GM04504 (cell line): ENCODE measurements around the gene PKD1L1.
"Not testable (repeated sequence)": the region's sequence is repeated elsewhere in the genome, so short reads cannot be mapped to it uniquely, and the experiment has no call there.

ENCODE experiments used
- DNase-seq: peaks from one replicate; pipeline ENCODE4 v3.0.0-alpha.2; 2012; ENCODE audit warnings: low read depth

The PKD1L1 gene

GRCh38 chr7:47962262-47962661 lies 14.0 kb upstream of the PKD1L1 start:
- DNase-seq: no peak

DNA sequence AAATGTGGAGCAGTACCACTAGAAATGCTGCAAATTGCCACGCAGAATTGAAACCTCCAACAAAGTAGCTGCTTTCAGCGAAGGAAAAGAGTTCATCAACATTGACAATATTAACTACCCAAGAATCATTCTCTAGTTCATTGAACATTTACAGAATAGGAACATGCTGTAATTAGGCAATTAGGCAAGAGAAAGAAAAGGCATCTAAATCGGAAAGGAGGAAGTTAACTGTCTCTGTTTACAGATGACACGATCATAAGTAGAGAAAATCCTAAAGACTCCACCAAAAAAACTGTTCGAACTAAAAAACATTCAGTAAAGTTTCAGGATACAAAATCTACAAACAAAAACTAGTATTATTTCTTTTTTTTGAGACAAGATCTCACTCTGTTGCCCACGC lies 8.9 kb upstream of the PKD1L1 start:
- DNase-seq: no peak

DNA sequence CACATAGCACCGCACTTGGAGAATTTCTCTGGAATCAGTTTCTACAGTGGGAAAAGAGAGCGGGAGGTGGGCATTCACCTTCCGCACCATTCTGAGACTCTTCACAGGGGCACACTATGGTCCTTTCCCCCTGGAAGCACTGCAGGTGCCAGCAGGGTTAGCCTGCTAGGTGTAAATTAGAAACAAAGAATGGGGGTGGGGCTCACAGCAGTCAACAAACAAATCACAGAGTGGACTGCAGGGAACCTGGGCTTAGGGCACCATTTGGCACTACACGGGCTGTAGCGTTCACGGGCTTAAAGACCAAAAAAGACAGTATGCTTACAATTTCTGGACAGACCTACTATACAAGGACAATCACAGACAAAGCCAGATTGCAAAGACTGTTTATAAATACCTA lies 8.0 kb upstream of the PKD1L1 start:
- DNase-seq: no peak

DNA sequence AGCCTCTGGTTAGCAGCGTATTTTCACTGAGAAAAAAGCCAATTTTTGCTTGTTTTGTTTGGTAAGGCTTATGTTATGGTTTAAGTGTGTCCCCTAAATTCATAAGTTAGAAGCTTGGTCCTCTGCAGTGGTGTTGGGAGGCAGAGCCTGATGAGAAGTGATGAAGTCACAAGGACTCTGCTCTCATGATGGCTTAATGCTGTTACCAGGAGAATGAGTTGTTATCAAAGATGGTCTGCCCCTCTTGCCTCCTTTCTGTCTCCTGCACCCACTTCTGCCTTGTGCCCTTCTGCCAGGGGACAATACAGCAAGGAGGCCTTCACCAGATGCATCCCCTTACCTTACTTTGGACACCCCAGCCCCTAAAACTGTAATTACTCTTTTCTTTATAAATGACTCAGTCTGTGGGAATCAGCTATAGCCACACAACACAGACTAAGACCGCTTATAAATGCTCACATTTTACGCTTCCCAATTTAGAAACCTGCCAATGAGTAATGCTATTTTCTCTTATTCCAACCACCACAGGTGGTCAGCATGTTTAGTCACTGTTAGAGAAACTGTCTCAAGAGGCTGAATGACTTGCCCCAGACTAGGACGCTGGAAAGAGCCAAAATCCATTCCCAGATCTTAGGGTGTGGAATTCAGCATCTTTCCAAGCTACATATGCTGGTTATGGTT lies 6.1 kb upstream of the PKD1L1 start:
- DNase-seq: peak; percentile 44

GRCh38 chr7:47953822-47954221 lies 5.6 kb upstream of the PKD1L1 start:
- no peak for DNase-seq

DNA sequence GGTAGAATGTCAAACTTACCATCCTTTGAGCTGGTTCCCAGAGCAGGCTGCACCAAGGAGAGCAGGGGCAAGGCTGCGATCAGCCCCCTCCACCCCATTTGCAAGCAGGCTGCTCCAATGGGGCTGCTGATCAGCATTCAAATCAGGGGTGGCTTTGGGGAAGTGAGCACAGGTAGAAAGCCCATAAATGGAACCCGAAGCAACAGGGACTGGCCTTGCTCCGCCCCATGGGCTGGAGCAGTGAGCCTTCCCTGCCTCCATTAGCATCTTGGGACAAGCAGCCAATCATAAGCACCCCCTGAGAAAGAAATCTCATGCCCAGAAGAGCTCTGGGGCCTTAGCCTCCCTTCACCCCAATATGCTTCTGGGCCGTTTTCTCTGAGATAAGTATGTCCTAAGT lies 4.0 kb upstream of the PKD1L1 start:
- no peak for DNase-seq

- DNase-seq: no peak
These were observed 3.1 kb upstream of the PKD1L1 start for GRCh38 chr7:47951374-47951773.

- no peak for DNase-seq
These were observed 2.4 kb upstream of the PKD1L1 start for GRCh38 chr7:47950714-47951113.

GRCh38 chr7:47949703-47950102 lies 1.4 kb upstream of the PKD1L1 start:
- no peak for DNase-seq

DNA sequence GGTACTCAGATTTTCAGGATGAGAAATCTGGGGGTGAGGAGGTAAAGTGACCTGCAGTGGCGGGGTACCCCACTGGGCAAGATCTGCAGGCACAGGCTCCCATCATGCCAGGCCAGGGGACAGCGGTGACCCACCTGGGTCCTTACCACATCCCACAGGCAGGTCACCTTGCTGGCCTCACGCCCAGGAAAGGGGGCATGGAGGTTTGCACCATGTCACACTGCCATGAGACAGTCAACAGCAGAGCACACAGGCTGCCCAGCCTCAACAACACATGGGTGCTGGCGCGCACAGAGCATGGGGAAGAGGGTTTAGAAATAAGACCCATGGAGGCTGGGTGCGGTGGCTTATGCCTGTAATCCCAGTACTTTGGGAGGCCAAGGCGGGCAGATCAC lies 914 bp downstream of the PKD1L1 start:
- no peak for DNase-seq

DNA sequence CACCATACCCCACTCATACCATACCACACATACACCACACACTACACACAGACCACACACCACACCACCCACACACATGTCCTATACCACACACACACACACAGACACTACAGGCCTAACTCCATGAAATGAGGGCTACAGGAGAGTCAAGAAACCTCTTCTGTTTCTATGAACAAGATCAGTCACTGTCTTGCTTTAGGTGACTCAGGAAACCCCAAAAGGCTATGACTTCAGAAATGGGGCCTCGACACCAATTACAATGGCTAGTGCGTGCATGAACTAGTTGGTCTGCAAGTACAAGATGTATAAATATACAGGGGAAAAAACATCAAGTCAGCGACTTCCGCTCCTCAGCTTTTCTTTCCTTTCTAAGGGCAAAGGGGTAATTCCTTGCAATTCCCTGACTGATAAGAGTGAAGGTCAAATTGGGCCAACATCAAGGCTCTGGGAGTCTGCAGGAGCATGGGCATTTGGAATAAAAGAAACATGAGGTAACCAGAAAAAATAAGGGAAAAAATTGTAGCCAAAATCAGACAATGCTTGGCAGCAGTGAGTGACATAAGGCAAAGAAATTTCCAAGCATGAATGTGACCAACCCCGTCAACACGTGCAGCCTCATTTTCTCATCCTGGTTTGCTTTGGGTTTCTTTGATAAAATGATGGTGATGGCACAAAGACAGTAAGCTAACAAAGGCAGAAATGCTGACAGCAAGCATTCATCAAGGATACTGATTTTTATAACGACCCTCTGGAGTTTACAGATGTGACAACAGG lies 1.5 kb downstream of the PKD1L1 start:
- no peak for DNase-seq

DNA sequence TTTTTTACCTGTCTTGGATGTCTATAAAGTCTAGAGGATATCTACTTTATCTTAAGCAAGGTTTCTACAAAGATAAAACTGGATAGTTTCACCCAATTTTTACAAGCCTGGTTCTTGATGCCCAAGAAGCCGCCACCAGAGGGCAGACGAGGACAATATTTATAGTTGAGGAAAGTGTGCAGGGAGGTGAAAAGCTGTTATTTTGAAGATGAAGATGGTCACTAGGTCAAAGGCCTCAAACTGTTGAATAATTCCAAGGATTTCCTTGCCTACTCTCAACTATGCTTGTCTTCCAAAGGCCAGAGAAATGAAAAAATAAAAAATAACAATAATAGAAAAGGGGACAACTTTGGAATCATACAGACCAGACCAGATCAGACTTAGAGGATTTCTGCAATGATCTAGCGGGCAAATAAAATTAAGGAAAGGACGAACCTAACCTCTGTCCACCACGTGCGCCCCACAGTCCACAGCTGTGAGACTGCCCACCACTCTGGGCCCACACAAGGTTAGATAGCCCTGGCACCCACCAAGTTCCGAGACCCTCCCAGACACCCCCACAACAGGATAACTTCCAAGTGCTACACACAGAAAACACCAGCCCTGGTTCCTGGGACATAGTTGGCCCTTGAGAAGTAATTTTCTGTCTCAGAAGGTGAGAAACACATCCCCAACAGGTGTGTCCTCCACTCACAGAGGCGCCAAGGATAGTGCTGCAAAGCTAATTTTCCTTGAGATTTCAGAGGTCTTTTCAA lies 2.8 kb downstream of the PKD1L1 start:
- peak; percentile 35 for DNase-seq

GRCh38 chr7:47944536-47945260 lies 3.6 kb downstream of the PKD1L1 start:
- no peak for DNase-seq

- no peak for DNase-seq
These were observed 4.4 kb downstream of the PKD1L1 start for GRCh38 chr7:47943676-47944474.

DNA sequence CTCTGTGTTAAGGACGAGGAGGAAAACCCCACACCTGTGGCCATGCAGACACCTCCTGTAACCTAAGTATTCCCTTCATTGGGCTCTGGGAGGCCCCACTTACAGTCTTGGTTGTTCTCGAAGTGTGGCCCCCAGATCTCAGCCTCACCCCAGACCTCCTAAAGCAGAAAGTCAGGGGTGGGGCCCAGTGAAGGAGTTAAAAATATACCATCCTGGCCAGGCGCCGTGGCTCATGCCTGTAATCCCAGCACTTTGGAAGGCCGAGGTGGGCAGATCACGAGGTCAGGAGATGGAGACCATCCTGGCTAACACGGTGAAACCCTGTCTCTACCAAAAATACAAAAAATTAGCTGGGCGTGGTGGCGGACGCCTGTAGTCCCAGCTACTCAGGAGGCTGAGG lies 5.6 kb downstream of the PKD1L1 start:
- DNase-seq: not testable (repeated sequence)

GRCh38 chr7:47942132-47942531 lies 6.1 kb downstream of the PKD1L1 start:
- DNase-seq: no peak

GRCh38 chr7:47941136-47941844 lies 7.0 kb downstream of the PKD1L1 start:
- peak; percentile 45 for DNase-seq

- DNase-seq: peak; percentile 87
These were observed 7.9 kb downstream of the PKD1L1 start for GRCh38 chr7:47940088-47941013.

GRCh38 chr7:47939425-47940036 lies 8.7 kb downstream of the PKD1L1 start:
- no peak for DNase-seq
